Hematopoietic multipotent progenitor cell treated with erythropoietin and hydrocortisone succinate and interleukin-3 and kit ligand, for 17 days (in vitro differentiated cells): ENCODE measurements around the gene CYP19A1.
"Not testable (repeated sequence)": the region's sequence is repeated elsewhere in the genome, so short reads cannot be mapped to it uniquely, and the experiment has no call there.

Experiments
- DNase-seq: peaks from one replicate; pipeline ENCODE4 v3.0.0-alpha.2; 2015; ENCODE audit warnings: low spot score

Gene CYP19A1

DNA sequence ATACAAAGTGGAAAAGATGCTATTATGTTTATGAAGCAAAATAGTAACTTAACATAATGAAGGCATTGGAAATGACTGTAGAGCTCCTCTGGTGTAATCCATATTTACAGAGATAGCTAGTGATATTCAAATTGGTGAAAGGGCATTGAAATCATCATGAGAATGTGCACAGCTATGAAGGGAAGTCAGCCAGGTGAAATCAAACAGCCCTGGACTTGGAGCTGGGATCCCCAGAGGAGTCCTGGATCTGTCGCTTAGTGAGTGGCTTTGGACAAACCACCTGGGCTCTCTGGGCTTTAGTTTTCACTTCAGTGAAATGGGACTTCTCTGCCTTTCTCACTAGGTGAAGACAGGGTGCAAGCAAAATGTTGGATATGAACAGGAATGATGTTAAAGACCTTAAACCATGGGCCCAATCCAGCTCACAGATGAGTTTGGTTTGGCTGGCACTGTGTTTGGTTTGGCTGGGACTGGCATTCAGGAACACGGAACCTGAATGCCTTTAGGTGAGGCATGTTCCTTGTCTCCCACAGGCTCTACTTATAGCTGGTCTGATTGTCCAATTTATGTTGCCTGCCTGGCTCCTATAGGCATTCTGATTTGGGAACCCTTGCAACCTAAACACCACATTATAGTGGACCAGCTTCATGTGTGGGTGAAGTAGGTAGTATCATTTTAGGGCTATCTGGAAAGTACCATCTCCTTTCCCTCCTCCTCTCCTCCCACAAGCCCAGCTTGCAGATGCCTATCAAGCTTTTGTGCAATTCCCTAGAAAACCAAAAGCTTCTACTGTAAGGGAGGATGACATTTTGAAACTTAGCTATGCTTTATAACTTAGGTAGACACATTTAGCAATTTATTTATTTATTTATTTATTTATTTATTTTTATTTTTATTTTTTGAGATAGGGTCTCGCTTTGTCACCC, 133.1 kb downstream of the CYP19A1 start:
- DNase-seq = no peak

DNA sequence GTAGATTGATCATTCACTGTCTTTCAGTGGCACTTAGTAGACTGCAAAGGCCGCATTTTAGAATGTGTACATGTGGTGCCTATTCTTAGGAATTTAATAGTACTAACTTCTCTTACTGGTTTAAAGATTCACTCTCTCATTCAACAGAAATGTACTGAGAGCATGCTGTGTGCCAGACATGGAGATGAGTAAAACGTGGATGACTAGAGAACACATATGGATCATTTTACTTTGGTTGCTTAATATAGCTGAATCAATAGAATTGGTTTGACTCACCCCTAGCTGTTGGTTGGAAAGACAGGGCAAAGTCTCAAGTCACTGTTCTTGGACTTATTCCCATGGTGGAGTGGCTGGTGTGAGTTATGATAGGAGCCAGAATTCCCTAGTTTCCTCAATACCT, 134.6 kb downstream of the CYP19A1 start:
- DNase-seq = no peak

DNA sequence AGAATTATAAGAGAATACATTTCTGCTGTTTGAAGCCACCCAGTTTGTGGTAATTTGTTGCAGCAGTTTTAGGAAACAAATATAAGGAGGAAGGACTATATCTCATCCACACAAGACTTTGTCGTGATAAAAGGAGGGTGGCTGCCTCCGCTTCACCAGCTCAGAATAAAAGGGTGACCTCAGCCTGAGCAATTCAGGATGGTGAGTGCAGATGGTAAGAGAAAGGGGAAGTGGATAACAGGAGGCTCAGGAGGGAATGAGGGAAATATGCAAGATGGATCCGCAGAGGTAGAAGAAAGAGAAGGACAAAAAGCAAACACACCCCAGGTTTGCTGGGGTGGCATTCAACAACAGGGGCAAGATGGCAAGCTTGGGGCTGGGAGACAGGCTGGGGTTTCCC, 135.6 kb downstream of the CYP19A1 start:
- DNase-seq = no peak

GRCh38 chr15:51201581-51201980, 136.8 kb downstream of the CYP19A1 start:
- no peak for DNase-seq

DNA sequence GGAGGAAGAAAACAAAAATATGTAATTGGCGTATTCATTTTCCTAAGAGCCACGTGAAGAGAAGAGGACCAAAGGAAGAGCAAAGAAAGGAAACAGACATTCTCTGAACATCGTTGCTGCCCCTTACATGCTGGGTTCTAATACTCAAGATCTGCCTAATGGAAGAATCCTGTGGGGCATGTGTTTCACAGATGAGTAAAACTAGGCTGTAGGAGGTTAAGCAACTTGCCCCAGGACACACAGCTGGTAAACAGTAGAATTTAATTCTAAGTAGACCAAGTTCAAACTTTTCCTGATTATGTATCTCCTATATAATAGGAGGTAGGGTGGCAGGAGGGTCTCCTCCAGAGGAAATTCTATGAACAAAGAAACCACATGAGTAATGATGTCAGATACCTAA, 137.6 kb downstream of the CYP19A1 start:
- DNase-seq = no peak

DNA sequence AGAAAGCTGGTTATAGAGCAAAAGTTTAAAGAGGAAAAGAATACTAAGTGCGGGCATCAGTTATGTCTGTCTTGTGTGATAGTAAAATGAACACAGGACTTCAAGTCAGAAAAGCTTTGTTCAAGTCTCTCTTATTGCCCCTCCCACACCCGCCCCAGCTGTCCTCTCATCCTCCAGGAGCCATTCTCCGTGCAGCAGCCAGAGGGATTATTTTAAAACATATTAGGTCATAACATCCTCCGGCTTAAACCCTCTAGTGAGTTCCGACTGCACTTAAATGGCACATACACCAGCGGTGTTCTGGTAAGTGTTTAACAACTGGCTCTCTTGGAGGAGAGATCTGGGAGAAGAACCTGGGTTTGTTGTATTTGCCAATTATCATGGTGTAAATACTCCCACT, 138.9 kb downstream of the CYP19A1 start:
- no peak for DNase-seq

- DNase-seq = no peak
Observed at GRCh38 chr15:51198701-51199232, 139.6 kb downstream of the CYP19A1 start.

DNA sequence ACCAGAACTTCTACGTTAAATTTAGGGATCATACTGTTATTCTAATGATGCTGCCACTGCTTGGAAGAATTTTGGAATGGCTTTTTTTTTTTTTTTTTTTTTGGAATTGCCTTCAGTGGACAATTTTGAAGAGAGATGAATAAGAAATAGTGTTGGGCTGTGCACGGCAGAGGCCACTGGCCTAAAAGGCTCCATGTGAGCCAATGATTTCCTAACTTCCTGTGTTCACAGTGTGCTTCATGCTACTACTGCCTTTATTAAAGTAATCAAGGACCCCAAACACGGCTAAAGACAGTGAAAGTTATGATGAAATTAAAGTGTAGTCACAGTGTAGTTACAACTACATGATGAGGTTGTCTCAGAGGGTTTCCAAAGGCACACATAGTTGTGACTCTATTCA, 142.9 kb downstream of the CYP19A1 start:
- DNase-seq = no peak

DNA sequence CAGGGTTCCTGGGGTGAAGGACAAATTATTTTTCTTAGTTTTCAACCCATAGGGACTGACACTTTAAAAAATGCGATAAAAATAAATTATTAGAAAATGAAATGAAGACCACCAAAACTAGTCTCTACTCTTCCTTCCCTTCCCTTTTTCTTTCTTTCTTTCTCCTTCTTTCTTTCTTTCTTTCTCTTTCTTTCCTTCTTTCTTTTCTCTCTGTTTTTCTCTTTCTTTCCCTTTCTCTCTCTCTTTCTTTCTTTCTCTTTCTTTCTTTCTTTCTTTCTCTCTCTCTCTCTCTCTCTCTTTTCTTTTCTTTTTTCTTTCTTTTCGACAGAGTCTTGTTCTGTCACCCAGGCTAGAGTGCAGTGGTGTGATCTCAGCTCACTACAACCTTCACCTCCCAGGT, 144.4 kb downstream of the CYP19A1 start:
- no peak for DNase-seq

GRCh38 chr15:51193526-51193925, 144.9 kb downstream of the CYP19A1 start:
- no peak for DNase-seq

GRCh38 chr15:51192521-51193280, 145.7 kb downstream of the CYP19A1 start:
- DNase-seq = peak; percentile 69

DNA sequence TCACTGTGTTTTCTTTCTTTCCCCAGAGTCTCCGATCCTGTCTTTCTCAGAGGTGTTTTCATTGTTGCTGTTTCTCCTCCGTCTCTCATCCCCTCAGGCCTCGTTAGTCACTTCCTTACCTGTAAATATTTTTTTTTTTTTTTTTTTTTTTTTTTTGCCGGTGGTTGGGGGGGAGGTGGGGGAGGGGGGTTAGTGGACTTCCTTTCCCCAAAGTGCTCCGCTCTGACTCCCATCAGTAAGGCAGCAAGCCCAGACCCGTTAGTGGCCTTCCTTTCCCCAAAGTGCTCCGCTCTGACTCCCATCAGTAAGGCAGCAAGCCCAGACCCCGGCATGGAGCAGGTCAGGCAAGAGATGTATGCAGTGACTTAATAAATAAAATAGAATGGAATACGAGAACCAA, 146.6 kb downstream of the CYP19A1 start:
- no peak for DNase-seq

DNA sequence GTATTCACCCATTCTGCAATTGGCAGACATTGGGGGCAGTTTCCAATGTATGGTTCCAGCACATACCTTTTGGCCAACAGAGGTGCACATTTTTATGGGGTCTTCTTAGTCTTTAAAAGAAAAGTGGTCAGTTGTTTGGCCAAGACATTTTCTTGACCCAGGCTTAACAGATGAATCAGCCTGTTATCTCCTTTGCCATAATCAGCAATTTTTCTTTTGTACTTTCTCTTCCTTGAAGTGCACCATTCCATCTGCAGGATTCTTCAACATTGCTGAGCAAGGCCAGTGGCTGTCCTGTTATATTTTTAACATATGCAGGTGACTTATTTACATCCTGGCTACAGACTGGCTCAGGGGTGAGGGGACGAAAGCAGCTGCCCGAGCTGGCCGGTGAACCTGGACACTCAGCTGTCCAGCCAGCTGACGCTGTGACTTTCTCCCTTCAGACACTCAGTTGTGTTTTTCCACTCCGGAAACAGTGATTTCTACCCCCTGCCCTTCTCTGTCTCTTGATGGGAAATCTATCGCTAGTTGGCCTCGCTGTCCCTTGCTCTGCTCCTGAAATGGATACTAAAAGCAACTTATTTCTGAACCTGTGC, 147.2 kb downstream of the CYP19A1 start:
- no peak for DNase-seq

DNA sequence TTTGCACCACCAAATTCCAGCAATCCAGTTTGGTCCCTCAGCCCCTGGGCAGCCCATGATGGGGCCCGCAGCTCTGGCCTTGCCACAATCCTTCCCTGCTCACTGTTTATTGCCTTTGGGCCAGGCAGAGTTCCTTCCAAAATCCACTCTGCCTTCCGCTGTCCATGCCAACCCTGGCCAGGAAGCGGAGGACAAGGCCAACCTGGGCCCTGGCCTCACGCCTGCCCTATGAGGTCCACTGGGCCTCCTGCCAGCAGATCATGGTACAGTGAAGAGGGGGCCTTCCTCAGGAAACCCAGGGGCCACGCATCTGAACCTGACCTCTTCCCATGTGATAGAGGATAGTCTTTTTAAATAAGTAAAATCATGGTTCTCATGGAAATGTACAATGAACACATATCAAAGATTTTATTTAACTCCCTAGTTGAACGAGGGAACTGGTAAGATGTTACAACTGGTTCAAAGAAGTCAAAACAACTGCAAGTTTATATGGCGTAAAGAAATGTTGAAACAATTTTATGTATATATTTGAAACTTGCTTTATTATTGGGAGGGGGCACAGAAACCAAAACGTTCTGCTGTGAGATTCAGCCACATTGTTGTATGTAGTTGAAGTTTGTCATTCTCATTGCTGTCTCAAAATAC, 147.8 kb downstream of the CYP19A1 start:
- DNase-seq = no peak

GRCh38 chr15:51189669-51190385, 148.6 kb downstream of the CYP19A1 start:
- DNase-seq = no peak

DNA sequence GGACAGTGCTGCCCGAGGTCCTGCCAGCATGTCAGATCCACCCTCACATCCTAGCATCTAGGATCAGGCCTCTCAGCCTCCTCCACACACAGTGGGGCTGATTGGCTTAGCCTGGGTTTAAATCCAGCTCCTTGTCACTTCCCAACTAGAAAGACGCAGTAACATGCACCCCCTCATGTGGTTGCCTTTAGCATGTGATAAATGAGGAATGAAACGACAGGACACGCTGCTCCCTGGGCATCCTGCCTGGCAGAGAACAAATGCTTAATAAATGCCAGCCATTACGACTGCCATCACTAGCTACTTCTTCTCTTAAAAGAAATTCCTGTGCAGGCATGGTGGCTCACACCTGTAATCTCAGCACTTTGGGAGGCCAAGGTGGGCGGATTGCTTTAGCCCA, 149.6 kb downstream of the CYP19A1 start:
- not testable (repeated sequence) for DNase-seq

DNA sequence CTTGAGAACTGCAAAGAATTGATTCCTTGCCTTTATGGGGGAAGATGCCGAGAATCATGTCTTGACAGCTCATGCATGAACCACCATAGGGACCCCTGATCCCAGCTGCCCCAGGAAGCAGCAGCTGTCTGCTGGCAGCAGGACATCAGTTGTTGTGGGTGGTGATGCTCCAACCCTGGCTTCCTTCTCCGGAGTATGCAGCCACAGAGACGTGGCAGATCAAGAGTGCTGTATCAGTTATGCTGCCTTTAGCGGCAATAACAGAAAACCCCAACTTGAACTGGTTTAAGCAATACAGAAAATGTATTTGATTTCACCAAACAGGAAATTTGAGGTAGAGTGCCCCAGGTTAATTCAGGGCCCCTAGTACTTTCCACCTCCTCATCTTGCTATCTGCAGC, 151.5 kb downstream of the CYP19A1 start:
- DNase-seq = no peak

DNA sequence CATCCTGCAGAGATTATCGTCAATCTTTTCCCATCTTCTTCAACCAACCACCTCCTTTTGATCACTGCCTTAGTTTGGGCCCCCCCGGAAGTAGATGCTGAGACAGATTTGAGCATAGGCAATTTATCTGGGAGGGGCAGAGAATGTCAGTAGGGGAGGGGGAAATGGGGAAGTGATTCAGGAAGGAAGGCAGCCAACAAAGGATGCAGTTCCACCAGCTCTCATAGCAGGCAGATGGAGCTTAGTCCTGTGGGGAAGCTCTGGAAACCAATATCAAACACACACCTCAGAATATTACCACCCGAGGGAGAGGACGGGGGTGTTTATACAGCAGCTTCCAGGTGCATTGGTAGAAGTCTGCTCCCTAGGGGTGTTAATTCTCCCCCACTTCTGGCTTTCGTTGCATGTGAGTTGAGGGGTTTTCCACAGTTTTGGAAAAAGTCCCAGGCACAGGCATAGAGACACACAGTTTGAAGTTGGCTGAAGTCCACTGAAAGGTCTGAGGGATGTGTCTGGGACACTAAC, 152.2 kb downstream of the CYP19A1 start:
- DNase-seq = no peak

DNA sequence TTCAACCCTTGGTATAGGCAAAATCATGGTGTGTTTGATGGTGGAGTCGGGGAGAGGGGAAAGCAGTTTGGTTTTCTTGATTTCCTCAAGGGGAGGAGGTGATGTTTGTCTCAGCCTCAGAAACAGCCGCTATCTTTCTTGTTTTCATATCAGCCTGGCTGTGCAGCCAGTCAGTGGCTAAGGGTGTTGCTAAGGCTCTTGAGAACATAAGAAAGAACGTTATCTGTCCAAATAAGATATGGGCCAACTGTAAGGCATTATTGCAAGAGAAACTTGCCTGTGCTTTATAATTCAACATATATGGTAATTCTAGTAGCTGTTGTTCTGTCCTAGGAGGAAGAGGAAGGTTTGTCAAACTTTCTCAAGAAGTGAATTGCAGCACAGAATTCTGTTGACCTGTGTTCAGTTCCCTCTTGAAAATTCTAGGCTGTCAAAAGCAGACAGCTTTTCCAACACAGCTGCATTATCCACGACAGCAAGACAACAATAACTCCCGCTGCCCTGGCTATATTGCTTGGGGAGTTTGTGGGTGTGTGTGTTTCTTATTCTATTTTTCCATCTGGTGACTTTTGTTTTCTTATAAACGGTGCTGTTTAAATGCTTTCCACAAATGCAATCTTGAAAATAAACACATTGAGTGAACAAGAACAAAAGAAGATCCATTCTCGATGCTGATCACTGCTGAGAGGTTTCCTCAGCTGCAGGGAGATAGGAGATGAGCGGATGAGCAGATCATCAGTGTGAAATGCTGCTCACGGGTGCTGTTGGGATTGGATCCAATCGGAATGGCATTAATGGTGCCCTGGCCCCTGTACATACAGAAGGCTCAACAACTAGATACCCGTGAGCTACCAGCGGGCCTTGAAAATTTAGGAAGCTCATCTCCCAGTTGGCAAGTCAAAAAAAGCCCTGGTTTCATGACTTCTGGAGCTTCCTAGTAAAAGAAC, 152.9 kb downstream of the CYP19A1 start:
- DNase-seq = no peak

GRCh38 chr15:51184627-51185026, 153.8 kb downstream of the CYP19A1 start:
- no peak for DNase-seq
